H9 (cell line): ENCODE results near the gene HIPK4. TPM values are rescaled to one million over a fixed set of nuclear protein-coding genes. Genes with fewer than 3 reads are reported as not detected.

ENCODE experiments used
- DNase-seq: peaks from one replicate; pipeline ENCODE4 v3.0.0-alpha.2; 2017
- H2AFZ ChIP-seq: one replicate; pipeline ENCODE4 v1.6.1; 2013; ENCODE audit warnings: mild to moderate bottlenecking, low read length, control low read depth, moderate library complexity
- H2AK5ac ChIP-seq: 2 replicates; pipeline ENCODE4 v1.6.1; 2013; ENCODE audit warnings: low read length, control low read depth, mixed read lengths; ENCODE audit not compliant: insufficient read length
- H2BK120ac ChIP-seq: one replicate; pipeline ENCODE4 v1.6.1; 2013; ENCODE audit warnings: low read depth, mild to moderate bottlenecking, low read length, control low read depth, inconsistent platforms; ENCODE audit not compliant: poor library complexity, severe bottlenecking
- H2BK12ac ChIP-seq: 2 replicates; pipeline ENCODE4 v1.6.1; 2013; ENCODE audit warnings: low read length, control low read depth, mixed read lengths, low read depth; ENCODE audit not compliant: insufficient read length
- H2BK15ac ChIP-seq: 2 replicates; pipeline ENCODE4 v1.6.1; 2013; ENCODE audit warnings: low read depth, low read length, control low read depth
- H2BK20ac ChIP-seq: one replicate; pipeline ENCODE4 v1.6.1; 2013; ENCODE audit warnings: low read depth, mild to moderate bottlenecking, low read length, control low read depth, inconsistent platforms; ENCODE audit not compliant: poor library complexity, severe bottlenecking
- H2BK5ac ChIP-seq: 2 replicates; pipeline ENCODE4 v1.6.1; 2013; ENCODE audit warnings: low read length, control low read depth, mixed read lengths; ENCODE audit not compliant: insufficient read length
- H3K14ac ChIP-seq: 2 replicates; pipeline ENCODE4 v1.6.1; 2013; ENCODE audit warnings: low read length, control low read depth; ENCODE audit not compliant: insufficient read depth
- H3K18ac ChIP-seq: 2 replicates; pipeline ENCODE4 v1.6.1; 2013; ENCODE audit warnings: low read depth, mild to moderate bottlenecking, mixed read lengths, low read length, control low read depth; ENCODE audit not compliant: insufficient read length
- H3K23ac ChIP-seq: 2 replicates; pipeline ENCODE4 v1.6.1; 2013; ENCODE audit warnings: low read length, control low read depth, mixed read lengths, low read depth; ENCODE audit not compliant: insufficient read length
- H3K23me2 ChIP-seq: 2 replicates; pipeline ENCODE4 v1.6.1; 2013; ENCODE audit warnings: low read depth, mild to moderate bottlenecking, mixed read lengths, low read length, control low read depth; ENCODE audit not compliant: insufficient read length, poor library complexity, severe bottlenecking
- H3K27ac ChIP-seq: 2 replicates; pipeline ENCODE4 v1.5.1; 2013; ENCODE audit warnings: low read length, control low read depth, mixed read lengths, low read depth; ENCODE audit not compliant: insufficient read length
- H3K27me3 ChIP-seq: 2 replicates; pipeline ENCODE4 v1.6.1; 2013; ENCODE audit warnings: low read length, control low read depth, inconsistent platforms; ENCODE audit not compliant: insufficient read depth
- H3K4ac ChIP-seq: 2 replicates; pipeline ENCODE4 v1.6.1; 2013; ENCODE audit warnings: low read depth, mild to moderate bottlenecking, control low read depth, inconsistent platforms, low read length, moderate library complexity
- H3K4me1 ChIP-seq: 2 replicates; pipeline ENCODE4 v1.6.1; 2013; ENCODE audit warnings: low read length, control low read depth, inconsistent platforms; ENCODE audit not compliant: insufficient read depth
- H3K4me2 ChIP-seq: 2 replicates; pipeline ENCODE4 v1.6.1; 2013; ENCODE audit warnings: low read length, control low read depth, mixed read lengths; ENCODE audit not compliant: insufficient read length, insufficient read depth
- H3K56ac ChIP-seq: 2 replicates; pipeline ENCODE4 v1.6.1; 2013; ENCODE audit warnings: low read depth, mild to moderate bottlenecking, mixed read lengths, low read length, control low read depth; ENCODE audit not compliant: insufficient read length
- H3K79me1 ChIP-seq: 2 replicates; pipeline ENCODE4 v1.6.1; 2013; ENCODE audit warnings: low read depth, mild to moderate bottlenecking, moderate library complexity, low read length, control low read depth, inconsistent platforms; ENCODE audit not compliant: insufficient read depth, poor library complexity, severe bottlenecking
- H3K79me2 ChIP-seq: 2 replicates; pipeline ENCODE4 v1.6.1; 2013; ENCODE audit warnings: low read length, control low read depth, inconsistent platforms; ENCODE audit not compliant: insufficient read depth
- H3K9ac ChIP-seq: 2 replicates; pipeline ENCODE4 v1.6.1; 2013; ENCODE audit warnings: low read length, control low read depth, mixed read lengths; ENCODE audit not compliant: insufficient read length; ENCODE audit errors: extremely low read depth
- H3K9me3 ChIP-seq: one replicate; pipeline ENCODE4 v1.6.1; 2013; ENCODE audit warnings: low read depth, low read length, inconsistent platforms; ENCODE audit not compliant: control insufficient read depth
- H3T11ph ChIP-seq: one replicate; pipeline ENCODE4 v1.6.1; 2013; ENCODE audit warnings: mild to moderate bottlenecking, low read length, control low read depth, inconsistent platforms
- H4K20me1 ChIP-seq: one replicate; pipeline ENCODE4 v1.6.1; 2013; ENCODE audit not compliant: control insufficient read depth, insufficient read length, insufficient read depth
- H4K5ac ChIP-seq: 2 replicates; pipeline ENCODE4 v1.6.1; 2013; ENCODE audit warnings: low read depth, mild to moderate bottlenecking, mixed read lengths, low read length, control low read depth; ENCODE audit not compliant: insufficient read length
- H4K8ac ChIP-seq: replicated peaks from 2 replicates; pipeline ENCODE4 v1.6.1; 2013; ENCODE audit warnings: low read length, control low read depth, mixed read lengths, low read depth; ENCODE audit not compliant: insufficient read length
- H4K91ac ChIP-seq: 2 replicates; pipeline ENCODE4 v1.6.1; 2013; ENCODE audit warnings: low read depth, mild to moderate bottlenecking, moderate library complexity, mixed read lengths, low read length, control low read depth; ENCODE audit not compliant: insufficient read length
- H3K27ac Mint-ChIP-seq, 3 experiments: 2 replicates in 2 of 3; 3 replicates in 1 of 3; pipeline ENCODE4 v1.8.0; 2020 to 2021; ENCODE audit warnings: mixed read lengths in 3 of 3, mild to moderate bottlenecking in 1 of 3, moderate library complexity in 1 of 3
- H3K27me3 Mint-ChIP-seq: 2 replicates; pipeline ENCODE4 v1.8.0; 2021; ENCODE audit warnings: low read depth, mild to moderate bottlenecking, moderate library complexity, mixed read lengths
- H3K36me3 Mint-ChIP-seq, 3 experiments: 2 replicates in 2 of 3; 3 replicates in 1 of 3; pipeline ENCODE4 v1.8.0; 2020 to 2021; ENCODE audit warnings: low read depth in 3 of 3, mixed read lengths in 3 of 3; ENCODE audit not compliant: insufficient read depth in 1 of 3
- H3K4me1 Mint-ChIP-seq, 2 experiments: 2 replicates each; pipeline ENCODE4 v1.8.0; 2020; ENCODE audit warnings: mixed read lengths in 2 of 2
- H3K4me3 Mint-ChIP-seq, 2 experiments: 2 replicates in 1 of 2; 3 replicates in 1 of 2; pipeline ENCODE4 v1.8.0; 2020 to 2021; ENCODE audit warnings: mild to moderate bottlenecking in 2 of 2, mixed read lengths in 2 of 2, moderate library complexity in 1 of 2
- H3K9me3 Mint-ChIP-seq, 2 experiments: 2 replicates in 1 of 2; 3 replicates in 1 of 2; pipeline ENCODE4 v1.8.0; 2020; ENCODE audit warnings: mild to moderate bottlenecking in 2 of 2, mixed read lengths in 2 of 2, moderate library complexity in 1 of 2
- WGBS: extraction: QIAGEN DNeasy Blood & Tissue Kit; methylation state at CpG from one replicate; pipeline ENCODE4 v1.1.7; 2013; ENCODE audit warnings: missing lambda C conversion rate, low lambda C conversion rate, mixed read lengths; ENCODE audit not compliant: insufficient read length; ENCODE audit errors: extremely low coverage; 5-methylcytosine and 5-hydroxymethylcytosine counted together
- total RNA-seq: library from RNA; stranded (reverse); gene quantifications from 2 replicates; pipeline ENCODE4 v1.2.1, GENCODE V29; 2021
- TF ChIP-seq, protein P1 (sequence below): fragments of 200-600 bp; sonication (generic); conservative IDR thresholded peaks from 3 replicates; pipeline ENCODE4 v1.8.0; 2021; ENCODE audit warnings: antibody characterized with exemption, mild to moderate bottlenecking

The HIPK4 gene
- total RNA-seq, 1 experiment from 2014 or later: 0.15 TPM

DNA sequence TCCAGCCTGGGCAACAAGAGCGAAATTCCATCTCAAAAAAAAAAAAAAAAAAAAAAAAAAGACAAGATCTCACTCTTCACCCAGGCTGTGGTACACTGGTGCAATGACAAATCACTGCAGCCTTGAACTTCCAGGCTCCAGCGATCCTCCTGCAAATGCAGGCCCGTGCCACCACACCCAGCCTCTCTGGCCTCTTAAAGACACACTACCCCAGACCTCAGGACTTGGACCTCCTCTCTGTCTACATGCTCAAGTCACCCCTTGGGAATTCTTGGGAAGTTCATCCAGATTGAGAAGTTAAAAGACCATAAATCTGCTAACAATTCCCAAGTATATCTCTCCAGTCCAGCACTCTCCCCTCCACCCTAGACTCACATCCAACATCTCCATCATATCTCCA is 10.6 kb upstream of the HIPK4 start:
- Histone ChIP-seq H3K18ac (no peak overlapping the region), H2AFZ (no peak overlapping the region), H3K56ac (no peak overlapping the region), H2BK20ac (no peak overlapping the region), H3K14ac (no peak overlapping the region), H2BK5ac (no peak overlapping the region), H3K79me1 (no peaks in the 10 kb centered on the region), H3K9ac (no peak overlapping the region), H2BK120ac (no peak overlapping the region), H2BK15ac (no peak overlapping the region), H3T11ph (no peak overlapping the region), H3K79me2 (no peaks in the 10 kb centered on the region), H3K23me2 (peaks cover 13% of the 10 kb centered on the region), H3K4ac (no peak overlapping the region), H4K8ac (no peak overlapping the region), H3K23ac (no peak overlapping the region), H2AK5ac (no peak overlapping the region), H3K4me2 (no peak overlapping the region), H3K27ac (no peak overlapping the region), H3K27me3 (no peaks in the 10 kb centered on the region; the same call in 1 of the 2 replicates), H2BK12ac (no peak overlapping the region), H4K91ac (no peak overlapping the region), H4K20me1 (no peaks in the 10 kb centered on the region), H3K9me3 (no peaks in the 10 kb centered on the region), H3K4me1 (no peaks in the 10 kb centered on the region; the same call in 1 of the 2 replicates), H4K5ac (no peak overlapping the region)
- Mint-ChIP-seq H3K4me1 (peaks cover 18 to 30% of the 10 kb centered on the region in 2 experiments), H3K36me3 (no peaks in the 10 kb centered on the region; a peak in 1 of 7 replicates), H3K27ac (no peak overlapping the region; a peak in 1 of 7 replicates), H3K9me3 (no peaks in the 10 kb centered on the region; a peak in 1 of 5 replicates), H3K4me3 (no peak overlapping the region), H3K27me3 (peaks cover 19% of the 10 kb centered on the region)
- no peak for DNase-seq
- no CpG with 5 or more reads among the region's 3 CpGs for WGBS
- TF ChIP-seq, protein P1, sequence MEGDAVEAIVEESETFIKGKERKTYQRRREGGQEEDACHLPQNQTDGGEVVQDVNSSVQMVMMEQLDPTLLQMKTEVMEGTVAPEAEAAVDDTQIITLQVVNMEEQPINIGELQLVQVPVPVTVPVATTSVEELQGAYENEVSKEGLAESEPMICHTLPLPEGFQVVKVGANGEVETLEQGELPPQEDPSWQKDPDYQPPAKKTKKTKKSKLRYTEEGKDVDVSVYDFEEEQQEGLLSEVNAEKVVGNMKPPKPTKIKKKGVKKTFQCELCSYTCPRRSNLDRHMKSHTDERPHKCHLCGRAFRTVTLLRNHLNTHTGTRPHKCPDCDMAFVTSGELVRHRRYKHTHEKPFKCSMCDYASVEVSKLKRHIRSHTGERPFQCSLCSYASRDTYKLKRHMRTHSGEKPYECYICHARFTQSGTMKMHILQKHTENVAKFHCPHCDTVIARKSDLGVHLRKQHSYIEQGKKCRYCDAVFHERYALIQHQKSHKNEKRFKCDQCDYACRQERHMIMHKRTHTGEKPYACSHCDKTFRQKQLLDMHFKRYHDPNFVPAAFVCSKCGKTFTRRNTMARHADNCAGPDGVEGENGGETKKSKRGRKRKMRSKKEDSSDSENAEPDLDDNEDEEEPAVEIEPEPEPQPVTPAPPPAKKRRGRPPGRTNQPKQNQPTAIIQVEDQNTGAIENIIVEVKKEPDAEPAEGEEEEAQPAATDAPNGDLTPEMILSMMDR: no peak
